AG10803 (cell line): ENCODE results near the gene CDH3.

Experiments used
- DNase-seq: peaks from one replicate; pipeline ENCODE4 v3.0.0; 2010; ENCODE audit warnings: low read depth
- H3K4me3 ChIP-seq: 2 replicates; pipeline ENCODE4 v1.5.1; 2011; ENCODE audit warnings: mild to moderate bottlenecking, low read length, control low read depth
- CTCF ChIP-seq: conservative IDR thresholded peaks from 2 replicates; pipeline ENCODE4 v1.5.1; 2011; ENCODE audit warnings: mild to moderate bottlenecking, low read length, control low read depth, inconsistent platforms

The CDH3 gene

GRCh38 chr16:68617734-68618133 lies 27.4 kb upstream of the CDH3 start:
- H3K4me3 ChIP-seq, result no peak overlapping the region
- no peak for DNase-seq
- TF ChIP-seq CTCF, result no peak

GRCh38 chr16:68626557-68626956 lies 18.6 kb upstream of the CDH3 start:
- H3K4me3 ChIP-seq, result no peak overlapping the region
- TF ChIP-seq CTCF, result no peak

GRCh38 chr16:68627951-68628425 lies 17.1 kb upstream of the CDH3 start:
- H3K4me3 ChIP-seq, result no peak overlapping the region
- no peak for TF ChIP-seq CTCF
- no peak for DNase-seq

More at GRCh38 chr16:68626557-68626956, 18.6 kb upstream of the CDH3 start:
- no peak for DNase-seq

- H3K4me3 ChIP-seq, result no peak overlapping the region
- no peak for DNase-seq
- TF ChIP-seq CTCF, result no peak
Measured at GRCh38 chr16:68629351-68629910, 15.7 kb upstream of the CDH3 start.

- no peak for DNase-seq
- no peak overlapping the region for H3K4me3 ChIP-seq
- no peak for TF ChIP-seq CTCF
Measured at GRCh38 chr16:68636064-68636560, 9.0 kb upstream of the CDH3 start.

- no peak for DNase-seq
- TF ChIP-seq CTCF, result no peak
- H3K4me3 ChIP-seq, result no peak overlapping the region
Measured at GRCh38 chr16:68636818-68637217, 8.3 kb upstream of the CDH3 start.

GRCh38 chr16:68640972-68641371 lies 4.1 kb upstream of the CDH3 start:
- DNase-seq, result peak; percentile 31
- no peak overlapping the region for H3K4me3 ChIP-seq
- no peak for TF ChIP-seq CTCF
